Loucy (cell line): Measurements from ENCODE around the gene HIGD1C.

Experiments used
- H2AFZ ChIP-seq: fragments of 200-600 bp; sonication (generic); 2 replicates; pipeline ENCODE4 v1.6.0; 2016; ENCODE audit warnings: antibody characterized with exemption, mild to moderate bottlenecking, low read length, moderate library complexity
- H3F3A ChIP-seq: fragments of 200-600 bp; 2 replicates; pipeline ENCODE4 v1.6.0; 2016; ENCODE audit warnings: antibody characterized with exemption, low read depth, mild to moderate bottlenecking
- H3K27me3 ChIP-seq: fragments of 200-600 bp; sonication (generic); 2 replicates; pipeline ENCODE4 v1.6.1; 2014; ENCODE audit warnings: low read length, mild to moderate bottlenecking; ENCODE audit not compliant: insufficient read depth, poor library complexity, severe bottlenecking
- H3K36me3 ChIP-seq: fragments of 200-600 bp; sonication (generic); 2 replicates; pipeline ENCODE4 v1.6.1; 2016; ENCODE audit warnings: low read length; ENCODE audit not compliant: insufficient read depth
- H3K4me1 ChIP-seq: fragments of 200-600 bp; sonication (generic); 2 replicates; pipeline ENCODE4 v1.5.1; 2014; ENCODE audit warnings: low read length, mild to moderate bottlenecking; ENCODE audit not compliant: insufficient read depth, poor library complexity, severe bottlenecking
- H3K4me2 ChIP-seq: fragments of 200-600 bp; sonication (generic); 2 replicates; pipeline ENCODE4 v1.6.0; 2014; ENCODE audit warnings: antibody characterized with exemption, low read length, low read depth, mild to moderate bottlenecking; ENCODE audit not compliant: poor library complexity, severe bottlenecking
- H3K4me3 ChIP-seq: fragments of 200-600 bp; sonication (generic); 2 replicates; pipeline ENCODE4 v1.5.1; 2014; ENCODE audit warnings: low read length, mild to moderate bottlenecking, mixed read lengths; ENCODE audit not compliant: poor library complexity, severe bottlenecking
- H3K79me2 ChIP-seq: fragments of 200-600 bp; sonication (generic); 2 replicates; pipeline ENCODE4 v1.6.1; 2014; ENCODE audit warnings: low read length; ENCODE audit not compliant: insufficient read depth
- H3K9ac ChIP-seq: fragments of 200-600 bp; sonication (generic); 2 replicates; pipeline ENCODE4 v1.6.0; 2014; ENCODE audit warnings: mild to moderate bottlenecking, low read depth, low read length, moderate library complexity; ENCODE audit not compliant: poor library complexity, severe bottlenecking
- H3K9me2 ChIP-seq: fragments of 200-600 bp; sonication (generic); replicated peaks from 2 replicates; pipeline ENCODE4 v1.6.1; 2016; ENCODE audit warnings: low read depth, low read length, mixed read lengths
- H3K9me3 ChIP-seq: fragments of 200-600 bp; sonication (generic); 2 replicates; pipeline ENCODE4 v1.6.1; 2014; ENCODE audit warnings: mild to moderate bottlenecking, antibody characterized with exemption, low read length, low read depth; ENCODE audit not compliant: insufficient read depth
- H4K20me1 ChIP-seq: fragments of 200-600 bp; sonication (generic); 2 replicates; pipeline ENCODE4 v1.6.0; 2014; ENCODE audit warnings: antibody characterized with exemption, low read length, mild to moderate bottlenecking; ENCODE audit not compliant: insufficient read depth, poor library complexity, severe bottlenecking
- EZH2phosphoT487 ChIP-seq: fragments of 200-600 bp; IDR thresholded peaks from 2 replicates; pipeline ENCODE4 v1.6.1; 2018; ENCODE audit warnings: antibody characterized with exemption, mild to moderate bottlenecking, moderate library complexity, borderline replicate concordance
- TF ChIP-seq, protein P1 (sequence below): fragments of 200-600 bp; sonication (generic); conservative IDR thresholded peaks from 2 replicates; pipeline ENCODE4 v1.5.1; 2014; ENCODE audit warnings: mild to moderate bottlenecking, antibody characterized with exemption, low read length

The HIGD1C gene

DNA sequence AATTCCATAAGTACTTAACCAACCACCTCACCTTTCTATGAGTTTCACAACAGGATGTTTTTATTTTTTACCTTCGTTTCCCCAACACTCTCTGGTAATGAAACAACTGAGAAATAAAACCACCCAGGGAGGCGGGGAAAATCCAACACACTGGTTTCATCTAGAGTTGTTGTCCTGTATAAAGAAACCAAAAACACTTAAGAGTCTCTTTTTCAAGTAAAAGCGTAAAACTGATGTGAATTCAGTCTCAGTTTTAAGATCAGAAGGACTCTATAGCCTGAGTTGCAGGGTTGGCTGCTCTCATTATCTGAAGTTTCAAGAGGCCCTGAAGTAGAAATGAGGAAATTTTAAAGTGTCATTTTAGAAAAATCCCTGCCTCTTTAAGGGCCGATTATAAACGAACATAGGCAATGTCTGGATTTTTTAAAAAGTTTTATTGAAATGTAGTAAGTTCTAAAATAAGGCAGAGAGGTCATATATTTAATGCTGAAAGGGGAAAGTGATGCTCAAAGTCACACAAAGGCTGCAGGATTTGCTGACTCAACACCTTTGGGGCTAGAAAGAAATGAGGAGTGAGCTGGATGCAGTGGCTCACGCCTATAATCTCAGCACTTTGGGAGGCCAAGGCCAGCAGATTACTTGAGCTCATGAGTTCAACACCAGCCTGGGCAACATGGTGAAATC lies 27.2 kb downstream of the HIGD1C start:
- H3K4me1 ChIP-seq, result no peaks in the 10 kb centered on the region
- H4K20me1 ChIP-seq, result no peaks in the 10 kb centered on the region
- H3K4me2 ChIP-seq, result no peak overlapping the region
- no peak overlapping the region for H3K4me3 ChIP-seq
- H3K27me3 ChIP-seq, result no peaks in the 10 kb centered on the region
- H3F3A ChIP-seq, result no peaks in the 10 kb centered on the region
- H3K9ac ChIP-seq, result no peak overlapping the region
- TF ChIP-seq, protein P1, sequence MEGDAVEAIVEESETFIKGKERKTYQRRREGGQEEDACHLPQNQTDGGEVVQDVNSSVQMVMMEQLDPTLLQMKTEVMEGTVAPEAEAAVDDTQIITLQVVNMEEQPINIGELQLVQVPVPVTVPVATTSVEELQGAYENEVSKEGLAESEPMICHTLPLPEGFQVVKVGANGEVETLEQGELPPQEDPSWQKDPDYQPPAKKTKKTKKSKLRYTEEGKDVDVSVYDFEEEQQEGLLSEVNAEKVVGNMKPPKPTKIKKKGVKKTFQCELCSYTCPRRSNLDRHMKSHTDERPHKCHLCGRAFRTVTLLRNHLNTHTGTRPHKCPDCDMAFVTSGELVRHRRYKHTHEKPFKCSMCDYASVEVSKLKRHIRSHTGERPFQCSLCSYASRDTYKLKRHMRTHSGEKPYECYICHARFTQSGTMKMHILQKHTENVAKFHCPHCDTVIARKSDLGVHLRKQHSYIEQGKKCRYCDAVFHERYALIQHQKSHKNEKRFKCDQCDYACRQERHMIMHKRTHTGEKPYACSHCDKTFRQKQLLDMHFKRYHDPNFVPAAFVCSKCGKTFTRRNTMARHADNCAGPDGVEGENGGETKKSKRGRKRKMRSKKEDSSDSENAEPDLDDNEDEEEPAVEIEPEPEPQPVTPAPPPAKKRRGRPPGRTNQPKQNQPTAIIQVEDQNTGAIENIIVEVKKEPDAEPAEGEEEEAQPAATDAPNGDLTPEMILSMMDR, result no peak
- no peak for TF ChIP-seq EZH2phosphoT487
- no peaks in the 10 kb centered on the region for H3K36me3 ChIP-seq
- no peaks in the 10 kb centered on the region for H3K79me2 ChIP-seq
- H3K9me3 ChIP-seq, result no peaks in the 10 kb centered on the region
- no peak overlapping the region for H2AFZ ChIP-seq
- no peaks in the 10 kb centered on the region for H3K9me2 ChIP-seq

DNA sequence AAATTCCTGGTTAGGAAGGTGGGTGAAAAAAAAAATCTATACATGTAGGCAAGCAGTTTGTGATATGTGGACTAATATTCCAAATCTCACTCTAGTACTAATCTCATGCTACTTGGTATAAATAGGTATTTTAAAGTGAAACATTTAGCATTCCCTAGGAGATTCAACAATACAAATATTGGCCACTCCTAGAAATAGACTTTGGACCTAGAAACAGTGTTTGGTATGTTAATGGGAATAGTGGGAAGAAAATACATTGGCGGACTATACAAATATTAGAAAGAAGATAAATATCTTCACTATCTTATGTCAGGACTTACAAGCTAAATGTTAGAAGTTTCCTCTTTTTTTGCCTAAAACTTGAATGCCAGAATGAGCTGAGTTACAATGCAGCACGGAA lies 28.2 kb downstream of the HIGD1C start:
- H4K20me1 ChIP-seq, result no peaks in the 10 kb centered on the region
- H3K9me2 ChIP-seq, result no peaks in the 10 kb centered on the region
- no peaks in the 10 kb centered on the region for H3K27me3 ChIP-seq
- H3K9me3 ChIP-seq, result no peaks in the 10 kb centered on the region
- no peaks in the 10 kb centered on the region for H3K4me1 ChIP-seq
- H3K36me3 ChIP-seq, result no peaks in the 10 kb centered on the region
- H3F3A ChIP-seq, result no peaks in the 10 kb centered on the region
- H3K9ac ChIP-seq, result no peak overlapping the region
- no peak overlapping the region for H3K4me3 ChIP-seq
- H3K4me2 ChIP-seq, result no peak overlapping the region
- TF ChIP-seq, protein P1, result no peak
- no peak for TF ChIP-seq EZH2phosphoT487
- H2AFZ ChIP-seq, result no peak overlapping the region
- H3K79me2 ChIP-seq, result no peaks in the 10 kb centered on the region

DNA sequence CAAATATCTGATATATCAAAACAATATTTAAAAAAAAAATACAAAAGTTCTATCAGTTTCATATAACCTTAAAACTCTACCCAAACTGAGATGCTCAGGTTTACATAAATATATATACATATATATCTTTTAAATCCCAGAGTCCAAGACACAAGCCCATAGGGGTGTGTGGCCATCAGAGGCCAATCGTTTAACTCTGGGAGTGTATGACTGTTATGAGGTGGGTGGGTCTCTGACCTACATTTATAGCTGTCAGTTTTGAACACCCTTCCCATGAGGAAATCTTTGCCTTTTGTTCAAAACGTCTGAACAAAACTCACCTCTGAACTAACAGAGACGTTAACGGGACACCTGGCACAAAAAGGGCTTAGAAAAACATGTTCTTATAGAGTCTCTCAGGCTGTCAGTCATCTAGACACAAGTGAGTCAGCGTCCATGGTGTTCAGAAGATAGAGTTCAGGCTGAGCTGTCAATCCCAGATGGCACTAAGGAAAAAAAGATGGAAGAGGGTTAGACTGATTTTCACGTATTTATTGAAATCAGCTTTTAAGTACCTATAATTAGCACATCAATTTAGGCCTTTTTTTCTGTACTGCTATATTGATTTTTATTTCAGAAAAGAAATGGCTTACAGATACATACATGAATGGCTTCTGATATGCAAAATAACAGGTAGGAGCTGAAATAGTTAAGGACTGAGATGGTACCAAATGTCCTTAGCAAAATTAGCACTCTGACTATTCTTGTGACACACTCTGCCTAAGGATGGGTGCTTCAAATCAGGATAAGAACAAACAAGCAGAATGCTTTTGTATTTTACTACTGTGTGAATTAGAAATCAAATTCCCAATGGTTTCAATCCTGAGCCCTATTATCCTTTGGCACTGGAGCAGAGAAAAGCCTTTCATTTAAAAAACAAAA lies 29.2 kb downstream of the HIGD1C start:
- H3K9me2 ChIP-seq, result no peaks in the 10 kb centered on the region
- H3K27me3 ChIP-seq, result no peaks in the 10 kb centered on the region
- H3K4me3 ChIP-seq, result no peak overlapping the region
- H4K20me1 ChIP-seq, result no peaks in the 10 kb centered on the region
- no peaks in the 10 kb centered on the region for H3F3A ChIP-seq
- no peaks in the 10 kb centered on the region for H3K79me2 ChIP-seq
- H3K9ac ChIP-seq, result no peak overlapping the region
- no peak overlapping the region for H2AFZ ChIP-seq
- H3K4me1 ChIP-seq, result no peaks in the 10 kb centered on the region
- peaks cover 8% of the 10 kb centered on the region; the same call in 1 of the 2 replicates for H3K36me3 ChIP-seq
- H3K9me3 ChIP-seq, result no peaks in the 10 kb centered on the region
- no peak overlapping the region for H3K4me2 ChIP-seq
- no peak for TF ChIP-seq EZH2phosphoT487
